Breast epithelium (tissue), 3 donors: ENCODE results near the gene CENPP.

Experiments used
- CTCF ChIP-seq, 3 donors: fragments of 450-650 bp; IDR thresholded peaks; one replicate each; pipeline ENCODE4 v1.5.1; 2016 to 2017; ENCODE audit warnings: antibody characterized with exemption in 3 of 3, mild to moderate bottlenecking in 3 of 3, moderate library complexity in 3 of 3
- POLR2A ChIP-seq: fragments of 450-650 bp; IDR thresholded peaks from one replicate; pipeline ENCODE4 v1.6.1; 2016; ENCODE audit warnings: antibody characterized with exemption, mild to moderate bottlenecking, moderate library complexity

- TF ChIP-seq CTCF (IDR thresholded peaks at IDR 0.05) (no peak), POLR2A (no peak)
Measured at GRCh38 chr9:92612816-92613215, 287.1 kb downstream of the CENPP start.
